Measurements from ENCODE around the gene OXCT1. TPM values are rescaled to one million over a fixed set of nuclear protein-coding genes. Genes with fewer than 3 reads are reported as not detected.

OXCT1 gene
- total and polyA plus RNA-seq, 2 of the 13 experiments (the other 11 are each of a cell fraction or from before 2014, with no cell fraction given) = 0.92 to 4.7 TPM

DNA sequence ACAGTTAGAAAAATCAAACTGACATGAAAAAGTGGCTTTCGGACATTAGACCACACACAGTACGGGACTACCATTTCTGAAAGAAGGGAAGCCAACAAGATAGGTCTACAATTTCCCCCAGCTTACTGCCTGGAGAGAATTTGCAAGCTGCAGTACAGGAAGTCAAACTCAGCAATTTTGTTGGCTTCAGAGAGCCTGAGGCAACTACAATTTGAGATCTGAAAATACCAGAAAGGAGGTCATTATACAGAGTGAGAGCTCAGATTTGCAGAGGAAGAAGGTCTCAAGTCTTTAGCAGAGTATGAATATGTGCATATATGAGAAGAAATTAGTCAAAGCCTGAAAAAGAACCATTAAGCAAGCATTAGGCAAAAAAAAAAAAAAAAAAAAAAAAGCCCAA, 83.0 kb downstream of the OXCT1 start:
- no peaks in the 10 kb centered on the region for H3K27me3 ChIP-seq (ENCODE audit: control insufficient read depth in 1 of 2, insufficient read depth in 2 of 2, low read length in 2 of 2)
- WGBS (ENCODE audit: low lambda C conversion rate) = 72% methylated on average over 2 of the region's 2 CpGs
- peaks cover 20% of the 10 kb centered on the region for H3K4me1 ChIP-seq (ENCODE audit: insufficient read depth, low read length)
- FAIRE-seq = no peak
- intact Hi-C loops (cut with micrococcal nuclease; ENCODE audit: unreplicated experiment) (no loop called here), in situ Hi-C loops (cut with HindIII; ENCODE audit: extremely low pct_ligation_motif_present, low pct_unique_long_range_greater_than_20kb) (no loop called here)
- no peak for DNase-seq (ENCODE audit: low spot score)
- ATAC-seq = no peak
- POLR2A ChIA-PET = no interaction called here
- no peaks in the 10 kb centered on the region for H3K36me3 ChIP-seq (replicated peaks in 1 of 2; ENCODE audit: control insufficient read depth in 1 of 2, insufficient read depth in 2 of 2, low read length in 2 of 2)
- no peak overlapping the region for H3K4me3 ChIP-seq (replicated peaks in 1 of 3; ENCODE audit: insufficient read depth in 1 of 3, low read depth in 2 of 3, low read length in 3 of 3)
- TF ChIP-seq SKI (IDR thresholded peaks at IDR 0.05; ENCODE audit: partially characterized antibody) (no peak), MATR3 (CRISPR knock-in tag; IDR thresholded peaks at IDR 0.05) (no peak), ZFX (CRISPR knock-in tag; IDR thresholded peaks at IDR 0.05; ENCODE audit: low read depth) (no peak), MAFF (IDR thresholded peaks at IDR 0.05; ENCODE audit: low read depth, low read length) (peak; percentile 41), MAFK (conservative IDR thresholded peaks at IDR 0.05 in 1 of 2, IDR thresholded peaks at IDR 0.05 in 1 of 2; ENCODE audit: low read length in 2 of 2) (peak; percentile 34 to 39; a peak in 2 of 4 replicates)
- CTCF ChIA-PET (ENCODE audit: low intra/inter-chr PET ratio, low total read pairs) = no interaction called here
- H3K9me3 ChIP-seq (ENCODE audit: low read length) = no peaks in the 10 kb centered on the region
- no peak overlapping the region for H3K4me2 ChIP-seq (ENCODE audit: low read depth, low read length)
- no peak overlapping the region for H3K9ac ChIP-seq (ENCODE audit: insufficient read depth, low read depth, low read length)
- H2AFZ ChIP-seq (ENCODE audit: low read length) = no peak overlapping the region
- no TSS peak for BruUV-seq (replicated peaks)
- H3K27ac ChIP-seq (ENCODE audit: extremely low read length, insufficient read depth, low read length) = no peak overlapping the region
- H3K79me2 ChIP-seq (ENCODE audit: insufficient read depth, low read length) = no peaks in the 10 kb centered on the region
- no peaks in the 10 kb centered on the region for H4K20me1 ChIP-seq (ENCODE audit: insufficient read depth, low read length)

DNA sequence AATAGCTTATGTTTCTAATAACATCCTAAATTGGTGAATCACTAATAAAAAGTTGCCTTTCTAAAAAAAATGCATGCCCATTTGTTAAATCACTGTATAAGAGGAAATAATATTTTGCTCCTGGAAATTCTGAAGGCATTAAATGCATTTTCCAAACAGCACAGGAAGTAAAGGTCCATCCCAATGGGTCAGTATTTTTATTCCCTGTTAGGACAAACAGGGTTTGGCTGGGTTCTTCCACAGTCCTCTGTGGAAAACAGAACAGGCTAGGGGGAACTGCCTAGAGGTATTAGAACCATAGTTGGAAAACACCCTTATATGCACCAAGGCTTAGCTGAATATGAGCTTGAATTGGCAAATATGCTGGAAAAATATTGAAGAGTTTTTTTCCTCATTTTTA, 85.2 kb downstream of the OXCT1 start:
- H3K9me3 ChIP-seq (ENCODE audit: low read length) = no peaks in the 10 kb centered on the region
- no TSS peak for BruUV-seq (replicated peaks)
- DNase-seq (ENCODE audit: low spot score) (no peak), FAIRE-seq (no peak), ATAC-seq (no peak)
- H3K27ac ChIP-seq (ENCODE audit: extremely low read length, insufficient read depth, low read length) = no peak overlapping the region
- ChIA-PET CTCF (ENCODE audit: low intra/inter-chr PET ratio, low total read pairs) (no interaction called here), POLR2A (no interaction called here)
- H3K4me1 ChIP-seq (ENCODE audit: insufficient read depth, low read length) = peaks cover 20% of the 10 kb centered on the region
- H3K4me2 ChIP-seq (ENCODE audit: low read depth, low read length) = no peak overlapping the region
- H3K79me2 ChIP-seq (ENCODE audit: insufficient read depth, low read length) = no peaks in the 10 kb centered on the region
- no peaks in the 10 kb centered on the region for H4K20me1 ChIP-seq (ENCODE audit: insufficient read depth, low read length)
- in situ Hi-C loops (cut with HindIII; ENCODE audit: extremely low pct_ligation_motif_present, low pct_unique_long_range_greater_than_20kb) = no loop called here
- intact Hi-C loops (cut with micrococcal nuclease; ENCODE audit: unreplicated experiment) = no loop called here
- no peak overlapping the region for H3K9ac ChIP-seq (ENCODE audit: insufficient read depth, low read depth, low read length)
- H3K4me3 ChIP-seq (replicated peaks in 1 of 3; ENCODE audit: insufficient read depth in 1 of 3, low read depth in 2 of 3, low read length in 3 of 3) = no peak overlapping the region
- H3K27me3 ChIP-seq (ENCODE audit: control insufficient read depth in 1 of 2, insufficient read depth in 2 of 2, low read length in 2 of 2) = no peaks in the 10 kb centered on the region
- no peaks in the 10 kb centered on the region for H3K36me3 ChIP-seq (replicated peaks in 1 of 2; ENCODE audit: control insufficient read depth in 1 of 2, insufficient read depth in 2 of 2, low read length in 2 of 2)
- no peak overlapping the region for H2AFZ ChIP-seq (ENCODE audit: low read length)
- TF ChIP-seq ZNF205 (CRISPR knock-in tag; IDR thresholded peaks at IDR 0.05) (no peak), ZNF138 (CRISPR knock-in tag; IDR thresholded peaks at IDR 0.05; ENCODE audit: low read depth) (no peak), KLF6 (CRISPR knock-in tag; IDR thresholded peaks at IDR 0.05) (no peak), ZBTB1 (CRISPR knock-in tag; IDR thresholded peaks at IDR 0.05; ENCODE audit: borderline replicate concordance) (no peak), ATF5 (CRISPR knock-in tag; IDR thresholded peaks at IDR 0.05; ENCODE audit: low read depth) (no peak), CTCF (CRISPR knock-in tag; IDR thresholded peaks at IDR 0.05) (no peak), BCL6 (CRISPR knock-in tag; IDR thresholded peaks at IDR 0.05) (no peak), PRDM15 (CRISPR knock-in tag; IDR thresholded peaks at IDR 0.05) (no peak), ZNF83 (CRISPR knock-in tag; IDR thresholded peaks at IDR 0.05; ENCODE audit: borderline replicate concordance) (no peak)
